ENCODE data around the gene UPK2. TPM values are rescaled to one million over a fixed set of nuclear protein-coding genes. Genes with fewer than 3 reads are reported as not detected.

The UPK2 gene
- total and polyA plus RNA-seq, 2 of the 13 experiments (the other 11 are each of a cell fraction or from before 2014, with no cell fraction given) = not detected

DNA sequence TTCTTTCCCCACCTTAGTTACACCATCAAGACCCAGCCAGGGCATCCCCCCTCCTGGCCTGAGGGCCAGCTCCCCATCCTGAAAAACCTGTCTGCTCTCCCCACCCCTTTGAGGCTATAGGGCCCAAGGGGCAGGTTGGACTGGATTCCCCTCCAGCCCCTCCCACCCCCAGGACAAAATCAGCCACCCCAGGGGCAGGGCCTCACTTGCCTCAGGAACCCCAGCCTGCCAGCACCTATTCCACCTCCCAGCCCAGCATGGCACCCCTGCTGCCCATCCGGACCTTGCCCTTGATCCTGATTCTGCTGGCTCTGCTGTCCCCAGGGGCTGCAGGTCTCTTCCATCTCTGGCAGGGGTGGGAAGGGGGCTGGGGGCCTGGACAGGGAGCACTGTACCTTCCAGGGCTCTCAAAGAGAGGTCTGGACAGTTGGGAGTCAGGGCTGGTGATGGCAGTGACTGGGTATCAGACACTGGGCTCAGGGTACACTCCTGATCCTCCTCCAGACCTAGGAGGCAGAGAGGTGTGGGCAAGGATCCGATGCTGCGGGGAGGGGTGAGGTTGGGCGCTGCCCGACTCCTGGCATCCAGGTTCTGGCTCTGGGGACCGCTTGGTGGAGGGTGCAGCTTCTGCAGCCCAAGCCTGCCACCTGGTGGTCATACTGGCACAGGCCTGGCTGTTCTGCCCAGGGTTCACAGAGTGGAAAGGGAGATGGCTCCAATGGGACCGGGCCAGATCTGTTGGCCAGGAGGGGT is at the start of gene UPK2 (continued):
- TF ChIP-seq, protein P1, sequence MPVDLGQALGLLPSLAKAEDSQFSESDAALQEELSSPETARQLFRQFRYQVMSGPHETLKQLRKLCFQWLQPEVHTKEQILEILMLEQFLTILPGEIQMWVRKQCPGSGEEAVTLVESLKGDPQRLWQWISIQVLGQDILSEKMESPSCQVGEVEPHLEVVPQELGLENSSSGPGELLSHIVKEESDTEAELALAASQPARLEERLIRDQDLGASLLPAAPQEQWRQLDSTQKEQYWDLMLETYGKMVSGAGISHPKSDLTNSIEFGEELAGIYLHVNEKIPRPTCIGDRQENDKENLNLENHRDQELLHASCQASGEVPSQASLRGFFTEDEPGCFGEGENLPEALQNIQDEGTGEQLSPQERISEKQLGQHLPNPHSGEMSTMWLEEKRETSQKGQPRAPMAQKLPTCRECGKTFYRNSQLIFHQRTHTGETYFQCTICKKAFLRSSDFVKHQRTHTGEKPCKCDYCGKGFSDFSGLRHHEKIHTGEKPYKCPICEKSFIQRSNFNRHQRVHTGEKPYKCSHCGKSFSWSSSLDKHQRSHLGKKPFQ (CRISPR knock-in tag; IDR thresholded peaks at IDR 0.05; ENCODE audit: insufficient replicate concordance) = no peak
- TF ChIP-seq, protein P2, sequence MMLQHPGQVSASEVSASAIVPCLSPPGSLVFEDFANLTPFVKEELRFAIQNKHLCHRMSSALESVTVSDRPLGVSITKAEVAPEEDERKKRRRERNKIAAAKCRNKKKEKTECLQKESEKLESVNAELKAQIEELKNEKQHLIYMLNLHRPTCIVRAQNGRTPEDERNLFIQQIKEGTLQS (CRISPR knock-in tag; IDR thresholded peaks at IDR 0.05) = peak; percentile 34; the same call in 1 of the 2 replicates
- TF ChIP-seq TCF7 (IDR thresholded peaks at IDR 0.05; ENCODE audit: low read depth) (no peak), SRY (CRISPR knock-in tag; IDR thresholded peaks at IDR 0.05) (no peak), ZNF761 (CRISPR knock-in tag; conservative IDR thresholded peaks at IDR 0.05) (no peak), KLF11 (CRISPR knock-in tag; IDR thresholded peaks at IDR 0.05) (no peak), PRPF4 (IDR thresholded peaks at IDR 0.05; ENCODE audit: low read depth, low read length, poor library complexity, severe bottlenecking) (no peak), BRD4 (CRISPR knock-in tag; IDR thresholded peaks at IDR 0.05) (no peak), ZNF264 (CRISPR knock-in tag; IDR thresholded peaks at IDR 0.05) (no peak), TSC22D2 (CRISPR knock-in tag; IDR thresholded peaks at IDR 0.05; ENCODE audit: borderline replicate concordance) (0 out of 2 replicates have a peak, but pooled peaks have one; percentile 44), HNF4G (IDR thresholded peaks at IDR 0.05; ENCODE audit: borderline replicate concordance, low read depth, low read length) (no peak), HNF4G (CRISPR knock-in tag; IDR thresholded peaks at IDR 0.05; ENCODE audit: borderline replicate concordance, low read depth) (no peak), FOXP1 (IDR thresholded peaks at IDR 0.05) (no peak), FOXP1 (CRISPR knock-in tag; IDR thresholded peaks at IDR 0.05) (no peak)
- TF ChIP-seq, protein P3, sequence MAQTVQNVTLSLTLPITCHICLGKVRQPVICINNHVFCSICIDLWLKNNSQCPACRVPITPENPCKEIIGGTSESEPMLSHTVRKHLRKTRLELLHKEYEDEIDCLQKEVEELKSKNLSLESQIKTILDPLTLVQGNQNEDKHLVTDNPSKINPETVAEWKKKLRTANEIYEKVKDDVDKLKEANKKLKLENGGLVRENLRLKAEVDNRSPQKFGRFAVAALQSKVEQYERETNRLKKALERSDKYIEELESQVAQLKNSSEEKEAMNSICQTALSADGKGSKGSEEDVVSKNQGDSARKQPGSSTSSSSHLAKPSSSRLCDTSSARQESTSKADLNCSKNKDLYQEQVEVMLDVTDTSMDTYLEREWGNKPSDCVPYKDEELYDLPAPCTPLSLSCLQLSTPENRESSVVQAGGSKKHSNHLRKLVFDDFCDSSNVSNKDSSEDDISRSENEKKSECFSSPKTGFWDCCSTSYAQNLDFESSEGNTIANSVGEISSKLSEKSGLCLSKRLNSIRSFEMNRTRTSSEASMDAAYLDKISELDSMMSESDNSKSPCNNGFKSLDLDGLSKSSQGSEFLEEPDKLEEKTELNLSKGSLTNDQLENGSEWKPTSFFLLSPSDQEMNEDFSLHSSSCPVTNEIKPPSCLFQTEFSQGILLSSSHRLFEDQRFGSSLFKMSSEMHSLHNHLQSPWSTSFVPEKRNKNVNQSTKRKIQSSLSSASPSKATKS (CRISPR knock-in tag; IDR thresholded peaks at IDR 0.05) = no peak
- TF ChIP-seq, protein P4, sequence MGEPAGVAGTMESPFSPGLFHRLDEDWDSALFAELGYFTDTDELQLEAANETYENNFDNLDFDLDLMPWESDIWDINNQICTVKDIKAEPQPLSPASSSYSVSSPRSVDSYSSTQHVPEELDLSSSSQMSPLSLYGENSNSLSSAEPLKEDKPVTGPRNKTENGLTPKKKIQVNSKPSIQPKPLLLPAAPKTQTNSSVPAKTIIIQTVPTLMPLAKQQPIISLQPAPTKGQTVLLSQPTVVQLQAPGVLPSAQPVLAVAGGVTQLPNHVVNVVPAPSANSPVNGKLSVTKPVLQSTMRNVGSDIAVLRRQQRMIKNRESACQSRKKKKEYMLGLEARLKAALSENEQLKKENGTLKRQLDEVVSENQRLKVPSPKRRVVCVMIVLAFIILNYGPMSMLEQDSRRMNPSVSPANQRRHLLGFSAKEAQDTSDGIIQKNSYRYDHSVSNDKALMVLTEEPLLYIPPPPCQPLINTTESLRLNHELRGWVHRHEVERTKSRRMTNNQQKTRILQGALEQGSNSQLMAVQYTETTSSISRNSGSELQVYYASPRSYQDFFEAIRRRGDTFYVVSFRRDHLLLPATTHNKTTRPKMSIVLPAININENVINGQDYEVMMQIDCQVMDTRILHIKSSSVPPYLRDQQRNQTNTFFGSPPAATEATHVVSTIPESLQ (CRISPR knock-in tag; conservative IDR thresholded peaks at IDR 0.05) = no peak
- TF ChIP-seq, protein P5, sequence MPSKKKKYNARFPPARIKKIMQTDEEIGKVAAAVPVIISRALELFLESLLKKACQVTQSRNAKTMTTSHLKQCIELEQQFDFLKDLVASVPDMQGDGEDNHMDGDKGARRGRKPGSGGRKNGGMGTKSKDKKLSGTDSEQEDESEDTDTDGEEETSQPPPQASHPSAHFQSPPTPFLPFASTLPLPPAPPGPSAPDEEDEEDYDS (CRISPR knock-in tag; IDR thresholded peaks at IDR 0.05) = peak; percentile 44; the same call in 1 of the 2 replicates
- TF ChIP-seq, protein P6, sequence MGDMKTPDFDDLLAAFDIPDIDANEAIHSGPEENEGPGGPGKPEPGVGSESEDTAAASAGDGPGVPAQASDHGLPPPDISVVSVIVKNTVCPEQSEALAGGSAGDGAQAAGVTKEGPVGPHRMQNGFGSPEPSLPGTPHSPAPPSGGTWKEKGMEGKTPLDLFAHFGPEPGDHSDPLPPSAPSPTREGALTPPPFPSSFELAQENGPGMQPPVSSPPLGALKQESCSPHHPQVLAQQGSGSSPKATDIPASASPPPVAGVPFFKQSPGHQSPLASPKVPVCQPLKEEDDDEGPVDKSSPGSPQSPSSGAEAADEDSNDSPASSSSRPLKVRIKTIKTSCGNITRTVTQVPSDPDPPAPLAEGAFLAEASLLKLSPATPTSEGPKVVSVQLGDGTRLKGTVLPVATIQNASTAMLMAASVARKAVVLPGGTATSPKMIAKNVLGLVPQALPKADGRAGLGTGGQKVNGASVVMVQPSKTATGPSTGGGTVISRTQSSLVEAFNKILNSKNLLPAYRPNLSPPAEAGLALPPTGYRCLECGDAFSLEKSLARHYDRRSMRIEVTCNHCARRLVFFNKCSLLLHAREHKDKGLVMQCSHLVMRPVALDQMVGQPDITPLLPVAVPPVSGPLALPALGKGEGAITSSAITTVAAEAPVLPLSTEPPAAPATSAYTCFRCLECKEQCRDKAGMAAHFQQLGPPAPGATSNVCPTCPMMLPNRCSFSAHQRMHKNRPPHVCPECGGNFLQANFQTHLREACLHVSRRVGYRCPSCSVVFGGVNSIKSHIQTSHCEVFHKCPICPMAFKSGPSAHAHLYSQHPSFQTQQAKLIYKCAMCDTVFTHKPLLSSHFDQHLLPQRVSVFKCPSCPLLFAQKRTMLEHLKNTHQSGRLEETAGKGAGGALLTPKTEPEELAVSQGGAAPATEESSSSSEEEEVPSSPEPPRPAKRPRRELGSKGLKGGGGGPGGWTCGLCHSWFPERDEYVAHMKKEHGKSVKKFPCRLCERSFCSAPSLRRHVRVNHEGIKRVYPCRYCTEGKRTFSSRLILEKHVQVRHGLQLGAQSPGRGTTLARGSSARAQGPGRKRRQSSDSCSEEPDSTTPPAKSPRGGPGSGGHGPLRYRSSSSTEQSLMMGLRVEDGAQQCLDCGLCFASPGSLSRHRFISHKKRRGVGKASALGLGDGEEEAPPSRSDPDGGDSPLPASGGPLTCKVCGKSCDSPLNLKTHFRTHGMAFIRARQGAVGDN (CRISPR knock-in tag; IDR thresholded peaks at IDR 0.05) = peak; percentile 38

Measured in HepG2 (cell line).